A673 (cell line): Measurements from ENCODE around the gene YDJC. TPM values are rescaled to one million over a fixed set of nuclear protein-coding genes. Genes with fewer than 3 reads are reported as not detected.
A peak's percentile ranks its signal among the peaks of the same experiment; 100 is the strongest.

Source experiments
- BruUV-seq: library from RNA; stranded (reverse); fragments of 400-500 nt; replicated peaks from 2 replicates; lab custom pipeline; 2021; lab: Mats Ljungman, UMichigan
- CTCF ChIA-PET: fragments of 300-600 bp; sonication (Branson Sonifier 250); formaldehyde crosslinking; loops from one replicate; lab custom pipeline; 2022; ENCODE audit warnings: antibody characterized with exemption; lab: Charles Lee
- POLR2A ChIA-PET: fragments of 300-600 bp; sonication (Branson Sonifier 250); formaldehyde crosslinking; loops from one replicate; lab custom pipeline; 2022; ENCODE audit warnings: antibody characterized with exemption; ENCODE audit not compliant: low non-redundant PET; lab: Charles Lee
- DNase-seq: peaks from one replicate; pipeline ENCODE4 v3.0.0-alpha.2; 2015; ENCODE audit warnings: low spot score
- H3K27ac ChIP-seq: fragments of 200-600 bp; sonication (generic); 2 replicates; pipeline ENCODE4 v1.5.1; 2016; ENCODE audit warnings: mixed run types, low read depth, mild to moderate bottlenecking, mixed read lengths, antibody characterized with exemption, low read length; ENCODE audit not compliant: poor library complexity, severe bottlenecking
- H3K27me3 ChIP-seq: fragments of 200-600 bp; sonication (generic); replicated peaks from 2 replicates; pipeline ENCODE4 v1.6.1; 2017; ENCODE audit warnings: mixed run types, low read depth, mild to moderate bottlenecking, mixed read lengths, antibody characterized with exemption, low read length; ENCODE audit not compliant: insufficient read depth, poor library complexity
- H3K36me3 ChIP-seq: fragments of 200-600 bp; sonication (generic); 2 replicates; pipeline ENCODE4 v1.6.1; 2016; ENCODE audit warnings: mixed run types, mild to moderate bottlenecking, mixed read lengths, antibody characterized with exemption, low read length; ENCODE audit not compliant: insufficient read depth, poor library complexity, severe bottlenecking
- H3K4me1 ChIP-seq: fragments of 200-600 bp; sonication (generic); 2 replicates; pipeline ENCODE4 v1.6.1; 2017; ENCODE audit warnings: mixed run types, mild to moderate bottlenecking, mixed read lengths, antibody characterized with exemption, low read length; ENCODE audit not compliant: insufficient read depth, poor library complexity, severe bottlenecking
- H3K4me3 ChIP-seq: fragments of 200-600 bp; sonication (generic); 2 replicates; pipeline ENCODE4 v1.5.1; 2016; ENCODE audit warnings: low read depth, mixed run types, mild to moderate bottlenecking, mixed read lengths, low read length; ENCODE audit not compliant: poor library complexity, severe bottlenecking
- H3K9me3 ChIP-seq: fragments of 200-600 bp; sonication (generic); 2 replicates; pipeline ENCODE4 v1.6.1; 2016; ENCODE audit warnings: mixed run types, low read depth, mild to moderate bottlenecking, mixed read lengths, antibody characterized with exemption, low read length; ENCODE audit not compliant: poor library complexity, severe bottlenecking
- CTCF ChIP-seq: fragments of 300-800, 200-600 bp; sonication (generic); conservative IDR thresholded peaks from 2 replicates; pipeline ENCODE4 v1.5.1; 2017; ENCODE audit warnings: low read depth, mild to moderate bottlenecking, antibody characterized with exemption, low read length, moderate library complexity, mixed read lengths
- EZH2 ChIP-seq: fragments of 200-600 bp; sonication (generic); IDR thresholded peaks from 2 replicates; pipeline ENCODE4 v1.6.1; 2017; ENCODE audit warnings: borderline replicate concordance, low read depth, mild to moderate bottlenecking, mixed read lengths, antibody characterized with exemption, low read length; ENCODE audit not compliant: poor library complexity, severe bottlenecking
- intact Hi-C: fragments of 100-400 bp; cut with micrococcal nuclease; formaldehyde crosslinking; loops from one replicate; pipeline ENCODE4 v1.10.0; 2022; ENCODE audit not compliant: unreplicated experiment
- total RNA-seq: library from RNA; stranded (reverse); gene quantifications from 2 replicates; pipeline ENCODE4 v1.2.3, GENCODE V29; 2021

YDJC gene
- total RNA-seq, 1 experiment from 2014 or later, result 33.8 TPM

- CTCF ChIA-PET, result no interaction called here
- peaks cover 14% of the 10 kb centered on the region for H3K36me3 ChIP-seq
- H3K9me3 ChIP-seq, result no peaks in the 10 kb centered on the region
- POLR2A ChIA-PET, result no interaction called here
- no peak for TF ChIP-seq EZH2
- TF ChIP-seq CTCF, result no peak
- BruUV-seq, result no TSS peak
- no peak for DNase-seq
- no peak overlapping the region for H3K27ac ChIP-seq
- no peak overlapping the region for H3K4me3 ChIP-seq
- H3K4me1 ChIP-seq, result no peaks in the 10 kb centered on the region
- no peaks in the 10 kb centered on the region for H3K27me3 ChIP-seq
- intact Hi-C loops, result no loop called here
Measured at GRCh38 chr22:21606775-21607174, 23.0 kb downstream of the YDJC start.

GRCh38 chr22:21605887-21606564, 23.8 kb downstream of the YDJC start:
- POLR2A ChIA-PET, result no interaction called here
- no peak for TF ChIP-seq CTCF
- no peak for TF ChIP-seq EZH2
- intact Hi-C loops, result no loop called here
- H3K27me3 ChIP-seq, result no peaks in the 10 kb centered on the region
- BruUV-seq, result no TSS peak
- H3K4me3 ChIP-seq, result no peak overlapping the region
- no peak for DNase-seq
- no peaks in the 10 kb centered on the region for H3K4me1 ChIP-seq
- H3K27ac ChIP-seq, result no peak overlapping the region
- H3K36me3 ChIP-seq, result peaks cover 7% of the 10 kb centered on the region
- no peaks in the 10 kb centered on the region for H3K9me3 ChIP-seq
- CTCF ChIA-PET, result no interaction called here

GRCh38 chr22:21603973-21604372, 25.8 kb downstream of the YDJC start:
- no peak overlapping the region for H3K27ac ChIP-seq
- H3K36me3 ChIP-seq, result peaks cover 3% of the 10 kb centered on the region
- intact Hi-C loops, result no loop called here
- peak; percentile 33 for DNase-seq
- no peaks in the 10 kb centered on the region for H3K9me3 ChIP-seq
- BruUV-seq, result no TSS peak
- H3K4me3 ChIP-seq, result no peak overlapping the region
- H3K27me3 ChIP-seq, result no peaks in the 10 kb centered on the region
- POLR2A ChIA-PET, result no interaction called here
- CTCF ChIA-PET, result no interaction called here
- TF ChIP-seq CTCF (no peak), EZH2 (no peak)
- H3K4me1 ChIP-seq, result no peaks in the 10 kb centered on the region
